ENCODE data around the gene SLMAP. TPM values are rescaled to one million over a fixed set of nuclear protein-coding genes. Genes with fewer than 3 reads are reported as not detected.

SLMAP gene
- total RNA-seq, 1 donor from 2014 or later, result 502 TPM

- no peaks in the 10 kb centered on the region for H3K27me3 ChIP-seq
- intact Hi-C loops (cut with DNase I), result loop anchor here (5.0 to 10.0 kb wide), 2 partner anchors 49 to 156 kb away; no protein-coding TSS in a partner anchor
Measured at GRCh38 chr3:57896031-57896430, 139.9 kb downstream of the SLMAP start.

GRCh38 chr3:57896691-57897090, 140.6 kb downstream of the SLMAP start:
- Histone ChIP-seq H3K27ac (peak overlapping the region; percentile 85 to 87), H3K27me3 (no peaks in the 10 kb centered on the region), H3K36me3 (peaks cover 0 to 3% of the 10 kb centered on the region in 2 donors), H3K4me3 (peak overlapping the region; percentile 41 to 56), H3K9me3 (no peaks in the 10 kb centered on the region), H3K4me1 (peaks cover 12 to 23% of the 10 kb centered on the region in 2 donors)
- no peak for TF ChIP-seq CTCF (IDR thresholded peaks at IDR 0.05)
- no peak for DNase-seq (ENCODE audit: low spot score in 2 of 2)
- intact Hi-C loops (cut with DNase I), result loop anchor here (5.0 to 10.0 kb wide), 2 partner anchors 48 to 156 kb away; no protein-coding TSS in a partner anchor

More at GRCh38 chr3:57896031-57896430, 139.9 kb downstream of the SLMAP start:
- DNase-seq (ENCODE audit: low spot score in 2 of 2), result no peak
- Histone ChIP-seq H3K36me3 (peaks cover 0 to 3% of the 10 kb centered on the region in 2 donors), H3K9me3 (no peaks in the 10 kb centered on the region), H3K27ac (peak overlapping the region; percentile 85 to 87), H3K4me1 (peaks cover 12 to 19% of the 10 kb centered on the region in 2 donors), H3K4me3 (peak overlapping the region; percentile 41 to 56)
- TF ChIP-seq CTCF (IDR thresholded peaks at IDR 0.05), result no peak

DNA sequence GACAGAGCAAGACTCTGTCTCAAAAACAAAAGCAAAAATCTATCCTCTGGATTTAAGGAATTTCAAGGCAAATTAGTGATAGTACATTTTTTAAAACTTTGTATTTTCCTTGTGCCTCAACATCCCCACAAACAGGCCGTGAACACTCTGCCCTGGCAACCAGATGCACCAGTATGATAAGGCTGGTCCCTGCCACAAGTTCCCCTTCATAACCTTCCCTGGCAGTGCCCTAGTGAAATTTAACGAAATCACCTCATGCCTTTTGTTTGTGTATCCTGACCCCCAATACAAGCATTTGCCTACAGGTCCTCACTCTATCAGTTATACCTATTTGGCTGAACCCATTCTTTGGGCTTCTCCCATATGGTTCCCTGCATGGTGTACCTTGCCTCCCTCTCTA, 144.7 kb downstream of the SLMAP start:
- TF ChIP-seq CTCF (IDR thresholded peaks at IDR 0.05), result no peak
- H3K36me3 ChIP-seq, result peaks cover 14 to 25% of the 10 kb centered on the region in 2 donors
- peak overlapping the region in 1 of 2 donors; percentile 56 for H3K4me3 ChIP-seq

DNA sequence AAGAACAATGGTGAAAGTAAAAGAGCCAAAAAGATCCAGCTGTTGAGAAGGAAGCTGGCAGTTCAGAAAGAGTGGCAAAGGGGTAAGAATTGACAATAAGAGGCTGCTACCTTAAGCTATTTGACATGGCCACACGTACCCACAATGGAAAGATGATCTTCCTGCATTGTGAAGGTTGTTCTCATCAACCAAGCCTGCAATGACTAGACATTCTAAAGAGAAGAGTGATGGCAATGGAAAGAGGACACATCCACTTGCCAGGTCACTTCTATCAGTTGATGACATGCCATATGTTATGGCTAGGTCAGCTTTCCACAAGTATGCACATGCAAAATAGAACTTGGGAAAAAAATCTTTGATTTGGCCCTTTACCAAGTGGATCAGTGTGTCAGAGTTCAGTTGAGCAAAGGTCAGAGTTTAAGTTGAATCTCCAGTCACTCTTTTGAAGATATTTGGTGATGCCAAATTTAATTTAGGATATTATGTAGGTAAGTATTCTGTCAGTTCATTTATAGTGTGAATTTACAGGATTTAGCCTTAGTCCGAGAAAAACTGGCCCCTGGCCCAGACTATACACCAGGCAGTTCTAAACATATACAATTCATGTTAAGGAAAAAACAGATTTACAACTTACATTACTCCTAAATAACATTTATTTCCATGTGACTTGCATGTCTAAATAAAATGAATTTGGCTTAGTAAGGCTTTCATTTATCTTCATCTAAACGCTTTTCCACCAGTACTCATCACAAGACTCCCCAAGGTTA, 147.2 kb downstream of the SLMAP start:
- no peak for DNase-seq (ENCODE audit: low spot score in 2 of 2)
- peaks cover 0 to 14% of the 10 kb centered on the region in 2 donors for H3K4me1 ChIP-seq
- H3K27ac ChIP-seq, result peak overlapping the region; percentile 17 to 59
- no peaks in the 10 kb centered on the region for H3K27me3 ChIP-seq
- H3K9me3 ChIP-seq, result no peaks in the 10 kb centered on the region
- TF ChIP-seq CTCF (IDR thresholded peaks at IDR 0.05), result no peak
- intact Hi-C loops (cut with DNase I), result no loop called here
- H3K36me3 ChIP-seq, result peaks cover 18 to 38% of the 10 kb centered on the region in 2 donors
- H3K4me3 ChIP-seq, result no peak overlapping the region

More for the DNA sequence above, 144.7 kb downstream of the SLMAP start:
- Histone ChIP-seq H3K9me3 (no peaks in the 10 kb centered on the region), H3K27ac (peak overlapping the region; percentile 85 to 87), H3K4me1 (peaks cover 0 to 10% of the 10 kb centered on the region in 2 donors), H3K27me3 (no peaks in the 10 kb centered on the region)
- DNase-seq (ENCODE audit: low spot score in 2 of 2), result no peak
- intact Hi-C loops (cut with DNase I), result no loop called here

DNA sequence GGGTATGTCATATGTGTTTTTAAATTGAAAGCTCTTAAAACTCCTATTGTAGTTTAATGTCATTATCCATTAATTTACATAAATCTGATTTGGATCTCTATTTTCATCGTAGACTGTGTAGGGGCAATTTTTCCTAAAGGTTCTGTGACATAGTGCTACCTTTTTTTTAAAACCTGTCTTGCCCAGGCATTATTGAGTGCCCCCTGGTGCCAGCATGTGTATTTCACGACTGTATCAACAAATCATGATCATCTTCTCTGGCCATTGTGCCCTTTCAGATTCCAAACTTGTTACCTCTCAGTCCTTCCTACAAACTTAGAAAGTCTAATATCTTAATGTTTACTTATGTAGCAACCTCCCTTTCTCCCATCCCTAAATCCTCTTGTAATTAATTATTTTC, 154.9 kb downstream of the SLMAP start:
- Histone ChIP-seq H3K36me3 (peaks cover 58 to 62% of the 10 kb centered on the region in 2 donors), H3K4me3 (no peak overlapping the region), H3K4me1 (peaks cover 4 to 35% of the 10 kb centered on the region in 2 donors), H3K27me3 (no peaks in the 10 kb centered on the region), H3K9me3 (no peaks in the 10 kb centered on the region), H3K27ac (peak overlapping the region; percentile 43 to 68)
- peak in 2 of 3 experiments; percentile 19 to 22 for TF ChIP-seq CTCF (IDR thresholded peaks at IDR 0.05)
- intact Hi-C loops (cut with DNase I), result no loop called here
- no peak for DNase-seq (ENCODE audit: low spot score in 2 of 2)

Measured in ascending aorta (tissue), 2 donors.